Stimulated activated CD8-positive, alpha-beta memory T cell treated with anti-CD3 and anti-CD28 coated beads, Interleukin-7, amount 100 ng/mL, for 4 hours (primary cell): ENCODE results near the gene OR52B6.
"Not testable (repeated sequence)": the region's sequence is repeated elsewhere in the genome, so short reads cannot be mapped to it uniquely, and the experiment has no call there.

ENCODE experiments used
- DNase-seq, 2 donors: peaks; one replicate each; pipeline ENCODE4 v3.0.0-alpha.2; 2020; ENCODE audit warnings: low read depth in 2 of 2

Gene OR52B6, protein sequence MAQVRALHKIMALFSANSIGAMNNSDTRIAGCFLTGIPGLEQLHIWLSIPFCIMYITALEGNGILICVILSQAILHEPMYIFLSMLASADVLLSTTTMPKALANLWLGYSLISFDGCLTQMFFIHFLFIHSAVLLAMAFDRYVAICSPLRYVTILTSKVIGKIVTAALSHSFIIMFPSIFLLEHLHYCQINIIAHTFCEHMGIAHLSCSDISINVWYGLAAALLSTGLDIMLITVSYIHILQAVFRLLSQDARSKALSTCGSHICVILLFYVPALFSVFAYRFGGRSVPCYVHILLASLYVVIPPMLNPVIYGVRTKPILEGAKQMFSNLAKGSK

GRCh38 chr11:5580577-5580976 lies at the start of gene OR52B6:
Gene OR52B6, plus strand, starts transcription at chr11:5580877. Its CDS starts 0 bp downstream, at chr11:5580877.
- DNase-seq: no peak

DNA sequence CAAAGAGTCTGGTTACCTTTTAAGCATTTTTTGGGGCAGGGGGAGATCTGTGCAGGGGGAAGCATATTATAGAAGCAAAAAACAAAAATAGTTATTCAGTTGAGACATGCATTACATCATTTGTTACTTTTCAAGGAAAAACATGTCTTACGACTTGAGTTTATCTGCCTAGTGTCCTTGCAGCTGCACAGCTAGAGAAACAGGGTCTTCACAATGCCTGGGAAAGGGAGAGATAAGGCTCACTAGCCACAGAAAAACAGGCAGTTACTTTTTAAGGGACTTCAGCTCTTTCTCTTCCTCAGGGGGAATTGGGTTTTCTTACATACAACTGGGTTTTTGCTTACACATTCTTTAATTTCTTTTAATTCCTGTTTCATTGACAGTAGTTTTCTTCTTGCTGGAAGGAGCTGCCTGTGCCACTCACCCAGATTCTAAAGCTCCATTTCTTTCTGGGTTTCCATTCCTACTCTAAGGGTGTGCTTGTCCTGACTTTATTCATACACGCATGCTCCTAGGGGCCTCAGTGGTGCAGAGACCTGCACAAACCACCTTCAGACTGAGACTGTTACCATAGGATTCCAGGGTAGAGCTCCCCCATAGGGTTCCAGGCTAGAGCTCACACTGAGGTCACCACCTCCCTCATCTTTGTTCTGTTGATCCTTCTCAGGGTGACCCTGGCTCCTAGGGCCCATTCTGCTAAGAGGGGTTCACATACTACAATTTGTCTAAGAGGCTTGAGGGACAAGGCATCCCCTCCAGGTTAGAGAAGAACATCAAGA lies 49.4 kb upstream of the OR52B6 start:
- no peak for DNase-seq

GRCh38 chr11:5534046-5534445 lies 46.6 kb upstream of the OR52B6 start:
- no peak for DNase-seq

GRCh38 chr11:5536482-5536881 lies 44.2 kb upstream of the OR52B6 start:
- DNase-seq: no peak

- no peak for DNase-seq
Observed at GRCh38 chr11:5541427-5541826, 39.2 kb upstream of the OR52B6 start.

- no peak for DNase-seq
Observed at GRCh38 chr11:5546457-5546856, 34.2 kb upstream of the OR52B6 start.

GRCh38 chr11:5547982-5548381 lies 32.7 kb upstream of the OR52B6 start:
- no peak for DNase-seq

- no peak for DNase-seq
Observed at GRCh38 chr11:5548440-5548839, 32.2 kb upstream of the OR52B6 start, which contains the start of gene OR52H1. Gene OR52H1, minus strand, starts transcription at chr11:5548540. Its CDS starts 3,035 bp downstream, at chr11:5545505.

DNA sequence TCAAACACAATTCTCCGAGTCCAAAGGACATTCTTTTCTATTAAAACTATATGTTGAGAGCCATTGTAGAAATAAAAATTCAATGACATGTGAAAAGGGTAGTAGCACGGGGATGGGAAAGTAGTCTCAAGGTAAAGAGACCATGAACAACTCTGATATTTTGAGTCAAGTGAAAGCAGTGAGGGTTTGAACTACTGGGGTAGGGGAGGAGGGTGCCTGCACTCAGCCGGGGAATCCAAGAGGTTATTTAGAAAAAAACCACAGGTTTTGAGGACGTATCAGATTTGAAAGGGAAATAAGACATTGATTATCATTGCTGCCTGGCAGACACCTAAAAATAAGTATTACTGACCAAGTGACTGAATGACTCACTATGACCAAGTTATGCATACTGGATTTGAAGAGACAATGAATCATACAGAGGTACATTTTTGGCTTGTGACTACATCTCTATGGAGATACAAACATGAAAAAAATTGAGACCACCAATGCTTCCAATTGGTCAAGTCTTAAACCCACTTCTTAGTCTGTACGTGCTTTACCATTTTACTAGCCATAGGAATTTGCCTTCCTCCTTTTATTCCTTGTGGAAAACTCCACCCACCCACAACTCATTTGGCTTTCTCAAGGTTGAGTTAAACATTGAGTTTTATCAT lies 30.1 kb upstream of the OR52B6 start:
- no peak for DNase-seq

DNA sequence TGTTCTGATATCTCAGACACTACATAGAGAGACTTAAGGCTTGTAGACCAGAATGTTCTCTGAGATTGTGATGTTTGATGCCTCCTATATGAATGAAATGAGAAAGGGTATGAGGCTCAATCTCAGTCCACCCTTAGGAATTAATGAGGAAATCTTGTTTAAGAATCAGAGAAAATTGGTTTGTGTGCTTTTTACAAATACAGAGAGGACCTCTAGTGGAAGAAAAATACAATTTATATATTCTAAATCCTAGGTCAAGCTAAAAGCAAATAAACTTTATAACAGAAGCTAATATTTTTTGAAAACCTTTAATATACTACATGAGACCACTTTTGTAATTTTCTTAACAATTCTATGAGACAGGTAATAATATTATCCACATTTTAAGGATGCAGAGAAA lies 27.3 kb upstream of the OR52B6 start:
- no peak for DNase-seq

DNA sequence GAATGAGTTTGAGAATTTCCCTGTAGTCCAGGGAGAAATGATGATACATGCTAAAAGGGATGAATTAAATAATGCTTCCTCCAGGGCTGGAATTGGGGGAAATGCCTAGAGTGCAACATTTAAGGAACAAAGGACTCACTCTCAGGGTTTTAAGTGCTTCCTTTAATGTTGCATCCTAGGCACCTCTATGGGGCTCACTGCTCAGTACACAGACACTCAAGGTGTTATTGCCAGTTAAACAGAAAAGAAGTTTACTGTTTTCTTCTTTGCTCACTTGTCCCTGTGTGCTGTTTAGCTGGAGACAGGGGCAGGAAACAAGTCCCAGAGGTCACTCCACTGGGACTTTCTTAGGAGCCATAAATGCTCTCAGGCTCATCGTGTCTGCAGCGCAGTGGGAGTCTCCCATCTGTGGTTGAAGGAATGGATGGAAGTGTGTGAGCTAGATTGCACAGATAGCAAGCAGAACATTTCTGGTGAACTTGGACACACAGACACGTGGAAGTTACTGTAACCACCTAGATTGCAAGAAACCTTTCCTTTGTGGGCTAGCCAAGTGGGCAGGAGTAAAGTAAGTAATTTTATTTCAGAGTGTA lies 24.0 kb upstream of the OR52B6 start:
- DNase-seq: no peak

GRCh38 chr11:5557751-5558150 lies 22.9 kb upstream of the OR52B6 start:
- DNase-seq: no peak

DNA sequence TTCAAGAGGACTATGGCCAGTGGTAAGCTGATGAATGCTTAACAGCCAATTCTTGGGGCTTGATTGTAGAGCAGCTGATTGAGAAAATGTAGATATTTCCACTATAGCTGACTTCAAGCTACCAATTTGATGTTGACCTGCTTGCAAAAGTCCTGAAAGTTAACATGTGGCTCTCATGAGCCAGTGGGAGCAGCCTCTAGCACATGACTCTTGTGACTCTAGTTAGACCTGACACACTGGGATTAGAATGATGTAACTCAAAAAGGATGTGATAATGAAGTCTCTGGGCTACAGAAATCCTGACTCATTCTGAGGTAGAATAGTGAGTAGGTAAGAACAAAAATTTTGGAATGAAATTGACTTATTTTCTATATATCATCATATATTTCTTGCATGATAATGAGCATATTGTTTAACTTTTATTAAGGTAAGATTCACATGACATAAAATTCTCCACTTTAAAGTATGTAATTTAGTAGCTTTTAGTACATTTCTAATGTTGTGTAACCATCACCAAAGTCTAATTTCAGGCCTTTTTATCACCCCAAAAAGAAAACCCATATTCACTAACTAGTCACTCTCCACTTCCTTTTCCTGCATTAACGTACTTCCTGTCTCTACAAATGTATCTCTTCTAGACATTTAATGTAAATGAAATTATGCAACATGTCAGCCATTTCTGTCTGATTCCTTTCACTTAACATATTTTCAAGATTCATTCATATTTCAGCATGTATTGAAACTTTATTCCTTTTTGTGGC lies 16.2 kb upstream of the OR52B6 start:
- DNase-seq: no peak

DNA sequence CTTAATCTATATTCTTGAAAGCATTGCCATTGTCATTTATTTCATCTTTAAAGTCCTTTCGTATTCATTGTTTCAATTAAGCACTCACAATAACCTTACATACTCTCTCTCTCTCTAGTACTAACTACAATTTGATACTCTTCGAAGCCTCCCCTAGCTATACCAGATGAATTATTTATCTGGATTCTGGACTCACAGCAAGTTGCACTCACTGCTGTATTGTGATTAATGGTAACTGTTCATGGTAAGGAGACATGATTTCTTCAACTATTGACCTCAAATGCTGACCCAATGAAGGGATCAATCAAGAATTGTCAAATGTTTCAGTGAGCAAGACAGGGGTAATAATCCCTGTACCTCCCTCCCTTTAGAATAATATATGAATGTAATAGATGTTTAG lies 6.0 kb upstream of the OR52B6 start:
- DNase-seq: no peak

- DNase-seq: no peak
Observed at GRCh38 chr11:5575152-5575551, 5.5 kb upstream of the OR52B6 start.

DNA sequence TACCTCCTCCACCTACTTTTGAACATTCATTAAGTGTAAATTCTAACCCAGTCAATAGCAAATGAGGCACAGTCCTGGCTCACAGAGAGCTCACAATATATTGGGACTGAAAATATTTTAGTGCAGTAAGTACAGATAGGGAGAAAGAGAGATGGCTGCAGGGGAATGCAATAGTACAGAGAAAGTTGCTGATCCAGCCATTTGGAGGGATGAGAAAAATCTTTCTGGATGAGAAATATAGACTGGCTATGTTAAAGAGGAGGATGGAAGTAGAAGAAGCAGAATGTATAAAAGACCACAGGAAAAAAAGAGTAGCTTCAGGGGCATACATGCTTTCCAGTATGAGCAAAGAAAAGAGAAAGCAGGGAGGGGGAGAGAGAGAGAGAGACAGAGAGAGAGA lies 3.6 kb upstream of the OR52B6 start:
- DNase-seq: no peak

GRCh38 chr11:5581014-5581413 lies 337 bp downstream of the OR52B6 start:
- DNase-seq: no peak

DNA sequence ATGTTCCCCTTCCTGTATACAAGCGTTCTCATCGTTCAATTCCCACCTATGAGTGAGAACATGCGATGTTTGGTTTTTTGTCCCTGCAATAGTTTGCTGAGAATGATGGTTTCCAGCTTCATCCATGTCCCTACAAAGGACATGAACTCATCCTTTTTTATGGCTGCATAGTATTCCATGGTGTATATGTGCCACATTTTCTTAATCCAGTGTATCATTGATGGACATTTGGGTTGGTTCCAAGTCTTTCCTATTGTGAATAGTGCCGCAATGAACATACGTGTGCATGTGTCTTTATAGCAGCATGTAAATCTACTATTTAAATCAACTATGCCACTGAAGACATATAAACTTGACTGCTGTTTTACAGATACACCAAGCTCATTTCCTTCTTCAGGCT lies 3.8 kb downstream of the OR52B6 start:
- not testable (repeated sequence) for DNase-seq

- DNase-seq: not testable (repeated sequence)
Observed at GRCh38 chr11:5589906-5590305, 9.2 kb downstream of the OR52B6 start.

- DNase-seq: no peak
Observed at GRCh38 chr11:5591613-5592012, 10.9 kb downstream of the OR52B6 start.

DNA sequence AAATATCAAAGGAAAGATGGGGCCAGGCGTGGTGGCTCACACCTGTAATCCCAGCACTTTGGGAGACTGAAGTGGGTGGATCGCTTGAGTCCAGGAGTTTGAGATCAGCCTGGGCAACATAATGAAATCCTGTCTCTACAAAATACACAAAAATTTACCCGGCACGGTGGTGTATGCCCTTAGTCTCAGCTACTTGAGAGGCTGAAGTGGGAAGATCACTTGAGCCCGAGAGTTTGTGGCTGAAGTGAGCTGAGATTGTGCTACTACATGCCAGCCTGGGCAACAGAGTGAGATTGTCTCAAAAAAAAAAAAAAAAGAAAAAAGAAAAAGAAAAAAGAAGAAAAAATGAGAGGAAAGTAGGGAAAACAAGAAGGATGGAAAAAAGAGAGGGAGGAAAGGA lies 11.9 kb downstream of the OR52B6 start:
- DNase-seq: no peak
